AML-193 (cell line): ENCODE data around the gene ATF7IP.
"Not testable (repeated sequence)": the region's sequence is repeated elsewhere in the genome, so short reads cannot be mapped to it uniquely, and the experiment has no call there.

Experiments used
- DNase-seq, 2 experiments: peaks; one replicate each; lab custom pipeline; 2025; lab: John Stamatoyannopoulos, UW

ATF7IP gene

GRCh38 chr12:14379508-14379907 is 14.0 kb downstream of the ATF7IP start:
- DNase-seq = no peak

GRCh38 chr12:14384783-14385638 is 19.5 kb downstream of the ATF7IP start:
- DNase-seq = peak; percentile 93 to 94

DNA sequence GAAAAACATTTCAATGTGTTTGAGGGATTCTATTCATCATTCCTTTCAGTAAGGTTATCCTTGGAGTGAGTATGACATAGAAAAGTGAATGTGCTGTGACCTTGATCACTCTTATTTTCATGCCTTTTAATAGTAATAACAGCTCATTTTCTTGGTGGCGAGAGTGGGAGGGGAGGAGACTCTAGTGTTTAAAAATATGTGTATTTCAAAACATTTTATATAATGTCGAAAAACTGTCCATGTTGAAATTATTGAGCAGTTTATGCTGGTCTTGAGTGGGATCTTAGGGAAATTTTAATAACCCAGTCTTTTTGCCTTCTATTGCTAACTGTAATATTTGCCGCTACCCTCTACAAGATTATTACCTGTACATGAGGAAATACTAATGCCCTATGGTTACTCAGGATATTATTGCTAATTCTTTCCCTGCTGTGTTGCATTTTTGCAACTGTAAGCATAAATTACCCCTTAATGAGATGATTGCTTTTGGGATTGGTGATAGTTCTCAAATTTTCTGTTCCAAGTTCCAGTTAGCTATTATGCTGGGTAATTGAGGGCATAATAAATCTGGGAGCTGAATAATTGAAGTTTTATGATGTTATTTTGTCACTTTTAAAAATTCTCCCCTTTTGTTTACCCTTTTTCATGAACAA is 21.9 kb downstream of the ATF7IP start:
- DNase-seq = no peak

DNA sequence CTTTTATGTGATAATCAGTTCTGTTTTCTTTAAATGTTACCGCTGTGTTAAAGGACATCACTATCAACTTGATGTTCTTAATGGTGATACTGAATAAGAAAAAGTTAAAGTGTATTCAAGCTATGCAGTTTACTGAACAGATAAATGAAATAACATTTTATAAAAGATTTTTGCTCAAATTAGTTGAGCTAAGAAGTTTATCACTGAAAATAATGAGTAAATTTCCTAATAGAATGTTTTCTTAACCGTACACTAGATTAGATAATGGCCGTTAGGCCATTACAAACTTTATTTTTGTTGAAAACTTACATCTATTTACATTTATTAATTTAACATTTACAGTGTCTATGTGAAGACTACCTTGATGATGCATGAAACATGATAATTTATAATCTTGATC is 25.0 kb downstream of the ATF7IP start:
- DNase-seq = no peak

- DNase-seq = no peak
These were observed 25.5 kb downstream of the ATF7IP start for GRCh38 chr12:14390870-14391530.

DNA sequence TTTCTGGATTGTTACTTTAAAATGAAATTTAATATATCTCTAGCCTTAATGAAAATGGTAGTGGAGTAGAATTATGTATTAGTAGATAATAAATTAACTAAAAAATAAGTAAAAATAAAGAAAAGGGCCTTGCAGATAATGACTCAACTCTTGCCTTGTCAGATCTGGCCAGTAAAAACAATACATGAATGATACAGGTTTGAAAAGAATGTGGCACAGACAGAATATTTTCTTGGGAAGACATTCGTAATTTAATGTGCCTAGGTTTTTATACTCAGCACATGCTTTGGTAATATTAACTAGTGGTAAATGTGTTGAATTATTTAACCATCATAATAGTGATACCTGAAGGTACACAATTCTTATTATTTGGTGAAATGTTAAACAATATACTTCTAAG is 28.3 kb downstream of the ATF7IP start:
- DNase-seq = no peak

DNA sequence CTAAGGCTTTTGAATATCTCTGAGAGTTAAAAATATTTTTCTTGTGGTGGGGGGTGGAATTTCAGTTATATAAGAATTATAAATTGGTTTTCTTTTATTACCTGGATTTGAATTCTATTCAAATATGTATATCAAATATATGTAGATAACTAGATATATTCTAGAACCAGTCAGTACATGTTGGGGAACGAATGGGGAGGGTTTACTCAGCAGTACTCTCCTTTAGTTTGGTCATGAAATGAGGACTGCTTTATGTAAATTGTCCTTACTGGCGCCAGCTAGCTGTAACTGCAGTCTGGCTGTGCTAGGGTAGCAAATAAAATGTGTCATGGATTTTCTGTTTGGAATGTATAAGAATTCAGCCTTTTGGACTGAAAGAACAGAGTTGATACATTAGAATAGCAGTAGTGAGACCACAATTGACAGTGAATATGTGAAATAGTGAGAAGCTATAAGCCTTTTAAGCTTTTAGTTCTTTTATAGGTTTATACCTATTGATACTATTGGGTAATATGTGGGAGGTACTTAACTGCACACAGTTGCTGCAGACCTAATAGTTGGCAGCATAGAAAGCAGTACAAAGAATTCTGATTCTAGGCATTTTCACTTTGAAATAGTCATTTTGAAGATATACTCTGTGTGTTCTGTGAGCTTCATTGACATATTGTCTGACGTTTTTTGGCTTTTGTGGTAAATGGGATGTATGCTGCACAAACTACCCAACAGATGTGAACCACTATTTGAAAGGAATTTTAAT is 29.0 kb downstream of the ATF7IP start:
- DNase-seq = peak; percentile 78 to 85

- DNase-seq = peak; percentile 28 to 39
These were observed 29.7 kb downstream of the ATF7IP start for GRCh38 chr12:14395074-14395778.

DNA sequence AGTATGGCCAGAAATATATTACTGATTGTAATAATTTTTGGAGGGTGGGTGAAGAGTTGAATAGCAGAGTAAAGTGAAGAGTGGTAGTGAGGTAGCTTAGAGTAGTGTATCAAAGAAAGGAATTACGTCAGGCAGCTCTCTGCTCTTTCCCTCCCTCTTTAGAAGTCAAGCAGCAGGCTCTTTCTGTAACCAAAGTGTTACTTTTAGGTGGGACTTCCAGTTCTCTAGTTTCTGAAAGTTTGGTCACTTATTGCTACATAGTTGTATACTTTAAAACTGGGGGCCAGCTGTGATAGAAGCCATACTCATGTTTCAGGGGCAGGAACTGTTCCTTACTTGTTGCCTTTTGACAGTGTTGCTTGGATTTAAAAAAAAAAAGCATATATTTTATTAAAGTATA is 30.6 kb downstream of the ATF7IP start:
- no peak for DNase-seq

GRCh38 chr12:14399871-14400270 is 34.4 kb downstream of the ATF7IP start:
- DNase-seq = no peak

GRCh38 chr12:14400599-14400998 is 35.1 kb downstream of the ATF7IP start:
- no peak for DNase-seq

DNA sequence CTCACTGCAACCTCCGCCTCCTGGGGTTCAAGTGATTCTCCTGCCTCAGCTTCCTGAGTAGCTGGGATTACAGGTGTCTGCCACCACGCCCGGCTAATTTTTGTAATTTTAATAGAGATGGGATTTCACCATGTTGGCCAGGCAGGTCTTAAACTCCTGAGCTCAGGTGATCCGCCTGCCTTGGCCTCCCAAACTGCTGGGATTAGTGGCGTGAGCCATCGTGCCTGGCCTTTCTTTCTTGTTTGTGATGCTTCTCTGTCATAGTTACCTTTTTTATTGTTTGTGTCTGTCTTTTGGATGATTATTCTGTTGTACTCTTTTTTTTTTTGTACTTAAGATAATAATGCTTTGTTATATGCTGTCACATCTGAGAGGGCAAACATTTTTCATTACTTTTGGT is 35.8 kb downstream of the ATF7IP start:
- DNase-seq = not testable (repeated sequence)

- no peak for DNase-seq
These were observed 37.2 kb downstream of the ATF7IP start for GRCh38 chr12:14402697-14403096.

GRCh38 chr12:14403293-14403692 is 37.8 kb downstream of the ATF7IP start:
- DNase-seq = no peak

DNA sequence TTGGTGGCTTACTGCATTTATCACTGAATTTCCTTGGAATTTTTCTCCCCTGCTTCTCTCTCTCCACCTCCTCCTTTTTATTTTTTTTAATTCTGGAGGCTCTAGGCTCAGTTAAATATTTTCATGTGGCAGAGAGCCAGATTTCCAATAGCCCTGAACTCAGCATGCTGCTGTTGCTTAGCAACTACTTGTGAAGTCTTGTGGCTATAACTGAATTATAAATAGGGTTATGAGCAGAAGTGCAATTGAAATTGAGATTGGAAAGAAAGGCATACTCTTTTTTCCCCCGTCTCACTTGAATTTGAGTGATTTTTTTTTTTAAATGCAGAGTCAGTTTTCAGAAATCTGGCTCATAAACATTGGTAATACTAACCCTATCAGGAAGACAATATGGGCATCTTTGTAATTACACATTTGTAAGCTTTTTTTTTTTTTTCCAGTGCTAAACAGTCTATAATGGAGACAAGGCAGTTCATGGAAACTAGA is 38.3 kb downstream of the ATF7IP start:
- peak; percentile 17 to 28 for DNase-seq

DNA sequence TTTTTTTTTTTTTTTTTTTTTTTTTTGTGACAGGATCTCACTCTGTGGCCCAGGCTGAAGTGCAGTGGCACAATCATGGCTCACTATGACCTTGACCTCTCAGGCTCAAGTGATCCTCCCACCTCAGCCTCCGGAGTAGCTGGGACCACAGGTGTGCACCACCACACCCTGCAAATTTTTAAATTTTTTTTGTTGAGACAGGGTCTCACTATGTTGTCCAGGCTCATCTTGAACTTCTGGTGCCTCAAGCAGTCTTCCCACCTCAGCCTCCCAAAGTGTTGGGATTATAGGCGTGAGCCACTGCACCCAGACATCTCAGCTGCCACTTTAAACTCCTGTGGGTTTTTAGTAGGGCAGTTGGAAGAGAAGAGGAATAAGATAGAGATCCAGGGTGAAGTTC is 39.9 kb downstream of the ATF7IP start:
- not testable (repeated sequence) for DNase-seq

DNA sequence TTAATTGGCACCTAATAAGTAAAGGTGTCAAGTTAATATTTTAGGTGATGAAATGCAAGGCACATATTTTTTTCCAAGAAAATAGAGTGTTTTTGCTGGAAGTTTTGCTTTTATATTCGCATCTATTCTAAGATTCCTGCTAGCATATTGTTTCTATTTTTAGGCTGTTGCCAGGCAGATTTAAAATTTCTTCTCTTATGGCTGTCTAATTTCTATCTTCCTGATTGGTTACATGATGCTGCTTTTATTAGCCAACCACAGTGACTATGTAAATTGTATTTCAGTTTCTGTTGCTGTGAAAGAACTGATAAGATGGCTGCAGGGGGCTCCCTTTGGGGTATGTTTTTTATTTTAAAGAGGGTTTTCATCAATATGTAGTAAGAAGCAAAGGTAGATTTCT is 42.7 kb downstream of the ATF7IP start:
- DNase-seq = peak in 1 of 2 experiments; percentile 11

DNA sequence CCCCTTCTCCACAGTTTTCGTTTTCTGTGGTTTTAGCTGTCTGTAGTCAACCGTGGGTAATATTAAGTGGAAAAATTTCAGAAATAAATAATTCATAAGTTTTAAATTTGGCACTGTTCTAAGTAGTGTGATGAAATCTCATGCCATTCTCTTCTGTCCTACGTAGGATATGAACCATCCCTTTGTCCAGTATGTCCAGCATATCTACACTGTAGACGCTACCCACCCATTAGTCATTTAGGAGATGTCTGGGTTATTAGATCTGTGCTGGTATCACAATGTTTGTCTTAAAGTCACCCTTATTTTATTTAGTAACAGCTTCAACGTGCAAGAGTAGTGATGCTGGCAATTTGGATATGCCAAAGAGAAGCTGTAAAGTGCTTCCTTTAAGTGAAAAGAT is 44.7 kb downstream of the ATF7IP start:
- DNase-seq = no peak

GRCh38 chr12:14410841-14411569 is 45.5 kb downstream of the ATF7IP start:
- no peak for DNase-seq

GRCh38 chr12:14416658-14417057 is 51.2 kb downstream of the ATF7IP start:
- DNase-seq = peak; percentile 52 to 59

DNA sequence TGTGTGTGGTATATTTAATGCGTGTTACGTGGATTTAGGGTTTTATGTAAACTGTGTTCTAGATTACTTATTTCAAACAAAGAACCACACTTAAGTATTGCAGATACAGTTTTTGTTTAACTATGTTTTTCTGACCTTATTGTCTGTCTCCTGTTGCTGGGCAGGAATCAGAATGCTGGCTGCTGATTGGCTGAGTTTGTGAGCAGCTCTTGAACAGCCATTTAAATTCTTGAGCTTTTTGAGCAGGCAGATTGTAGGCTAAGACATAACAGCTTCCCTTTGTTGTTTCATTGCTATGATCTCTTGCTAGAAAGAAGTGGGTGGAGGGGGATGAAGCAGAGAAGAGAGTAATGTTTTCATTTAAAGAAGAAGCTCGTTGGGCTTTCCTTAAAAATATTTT is 52.2 kb downstream of the ATF7IP start:
- peak; percentile 26 for DNase-seq
